H9 (cell line): ENCODE results near the gene DUOX1. TPM values are rescaled to one million over a fixed set of nuclear protein-coding genes. Genes with fewer than 3 reads are reported as not detected.

Source experiments
- DNase-seq: peaks from one replicate; pipeline ENCODE4 v3.0.0-alpha.2; 2017
- H2AFZ ChIP-seq: one replicate; pipeline ENCODE4 v1.6.1; 2013; ENCODE audit warnings: mild to moderate bottlenecking, low read length, control low read depth, moderate library complexity
- H2AK5ac ChIP-seq: 2 replicates; pipeline ENCODE4 v1.6.1; 2013; ENCODE audit warnings: low read length, control low read depth, mixed read lengths; ENCODE audit not compliant: insufficient read length
- H2BK120ac ChIP-seq: one replicate; pipeline ENCODE4 v1.6.1; 2013; ENCODE audit warnings: low read depth, mild to moderate bottlenecking, low read length, control low read depth, inconsistent platforms; ENCODE audit not compliant: poor library complexity, severe bottlenecking
- H2BK12ac ChIP-seq: 2 replicates; pipeline ENCODE4 v1.6.1; 2013; ENCODE audit warnings: low read length, control low read depth, mixed read lengths, low read depth; ENCODE audit not compliant: insufficient read length
- H2BK15ac ChIP-seq: 2 replicates; pipeline ENCODE4 v1.6.1; 2013; ENCODE audit warnings: low read depth, low read length, control low read depth
- H2BK20ac ChIP-seq: one replicate; pipeline ENCODE4 v1.6.1; 2013; ENCODE audit warnings: low read depth, mild to moderate bottlenecking, low read length, control low read depth, inconsistent platforms; ENCODE audit not compliant: poor library complexity, severe bottlenecking
- H2BK5ac ChIP-seq: 2 replicates; pipeline ENCODE4 v1.6.1; 2013; ENCODE audit warnings: low read length, control low read depth, mixed read lengths; ENCODE audit not compliant: insufficient read length
- H3K14ac ChIP-seq: 2 replicates; pipeline ENCODE4 v1.6.1; 2013; ENCODE audit warnings: low read length, control low read depth; ENCODE audit not compliant: insufficient read depth
- H3K18ac ChIP-seq: 2 replicates; pipeline ENCODE4 v1.6.1; 2013; ENCODE audit warnings: low read depth, mild to moderate bottlenecking, mixed read lengths, low read length, control low read depth; ENCODE audit not compliant: insufficient read length
- H3K23ac ChIP-seq: 2 replicates; pipeline ENCODE4 v1.6.1; 2013; ENCODE audit warnings: low read length, control low read depth, mixed read lengths, low read depth; ENCODE audit not compliant: insufficient read length
- H3K23me2 ChIP-seq: 2 replicates; pipeline ENCODE4 v1.6.1; 2013; ENCODE audit warnings: low read depth, mild to moderate bottlenecking, mixed read lengths, low read length, control low read depth; ENCODE audit not compliant: insufficient read length, poor library complexity, severe bottlenecking
- H3K27ac ChIP-seq: 2 replicates; pipeline ENCODE4 v1.5.1; 2013; ENCODE audit warnings: low read length, control low read depth, mixed read lengths, low read depth; ENCODE audit not compliant: insufficient read length
- H3K27me3 ChIP-seq: 2 replicates; pipeline ENCODE4 v1.6.1; 2013; ENCODE audit warnings: low read length, control low read depth, inconsistent platforms; ENCODE audit not compliant: insufficient read depth
- H3K4ac ChIP-seq: 2 replicates; pipeline ENCODE4 v1.6.1; 2013; ENCODE audit warnings: low read depth, mild to moderate bottlenecking, control low read depth, inconsistent platforms, low read length, moderate library complexity
- H3K4me1 ChIP-seq: 2 replicates; pipeline ENCODE4 v1.6.1; 2013; ENCODE audit warnings: low read length, control low read depth, inconsistent platforms; ENCODE audit not compliant: insufficient read depth
- H3K4me2 ChIP-seq: 2 replicates; pipeline ENCODE4 v1.6.1; 2013; ENCODE audit warnings: low read length, control low read depth, mixed read lengths; ENCODE audit not compliant: insufficient read length, insufficient read depth
- H3K56ac ChIP-seq: 2 replicates; pipeline ENCODE4 v1.6.1; 2013; ENCODE audit warnings: low read depth, mild to moderate bottlenecking, mixed read lengths, low read length, control low read depth; ENCODE audit not compliant: insufficient read length
- H3K79me1 ChIP-seq: 2 replicates; pipeline ENCODE4 v1.6.1; 2013; ENCODE audit warnings: low read depth, mild to moderate bottlenecking, moderate library complexity, low read length, control low read depth, inconsistent platforms; ENCODE audit not compliant: insufficient read depth, poor library complexity, severe bottlenecking
- H3K79me2 ChIP-seq: 2 replicates; pipeline ENCODE4 v1.6.1; 2013; ENCODE audit warnings: low read length, control low read depth, inconsistent platforms; ENCODE audit not compliant: insufficient read depth
- H3K9ac ChIP-seq: 2 replicates; pipeline ENCODE4 v1.6.1; 2013; ENCODE audit warnings: low read length, control low read depth, mixed read lengths; ENCODE audit not compliant: insufficient read length; ENCODE audit errors: extremely low read depth
- H3K9me3 ChIP-seq: one replicate; pipeline ENCODE4 v1.6.1; 2013; ENCODE audit warnings: low read depth, low read length, inconsistent platforms; ENCODE audit not compliant: control insufficient read depth
- H3T11ph ChIP-seq: one replicate; pipeline ENCODE4 v1.6.1; 2013; ENCODE audit warnings: mild to moderate bottlenecking, low read length, control low read depth, inconsistent platforms
- H4K20me1 ChIP-seq: one replicate; pipeline ENCODE4 v1.6.1; 2013; ENCODE audit not compliant: control insufficient read depth, insufficient read length, insufficient read depth
- H4K5ac ChIP-seq: 2 replicates; pipeline ENCODE4 v1.6.1; 2013; ENCODE audit warnings: low read depth, mild to moderate bottlenecking, mixed read lengths, low read length, control low read depth; ENCODE audit not compliant: insufficient read length
- H4K8ac ChIP-seq: replicated peaks from 2 replicates; pipeline ENCODE4 v1.6.1; 2013; ENCODE audit warnings: low read length, control low read depth, mixed read lengths, low read depth; ENCODE audit not compliant: insufficient read length
- H4K91ac ChIP-seq: 2 replicates; pipeline ENCODE4 v1.6.1; 2013; ENCODE audit warnings: low read depth, mild to moderate bottlenecking, moderate library complexity, mixed read lengths, low read length, control low read depth; ENCODE audit not compliant: insufficient read length
- H3K27ac Mint-ChIP-seq, 3 experiments: 2 replicates in 2 of 3; 3 replicates in 1 of 3; pipeline ENCODE4 v1.8.0; 2020 to 2021; ENCODE audit warnings: mixed read lengths in 3 of 3, mild to moderate bottlenecking in 1 of 3, moderate library complexity in 1 of 3
- H3K27me3 Mint-ChIP-seq: 2 replicates; pipeline ENCODE4 v1.8.0; 2021; ENCODE audit warnings: low read depth, mild to moderate bottlenecking, moderate library complexity, mixed read lengths
- H3K36me3 Mint-ChIP-seq, 3 experiments: 2 replicates in 2 of 3; 3 replicates in 1 of 3; pipeline ENCODE4 v1.8.0; 2020 to 2021; ENCODE audit warnings: low read depth in 3 of 3, mixed read lengths in 3 of 3; ENCODE audit not compliant: insufficient read depth in 1 of 3
- H3K4me1 Mint-ChIP-seq, 2 experiments: 2 replicates each; pipeline ENCODE4 v1.8.0; 2020; ENCODE audit warnings: mixed read lengths in 2 of 2
- H3K4me3 Mint-ChIP-seq, 2 experiments: 2 replicates in 1 of 2; 3 replicates in 1 of 2; pipeline ENCODE4 v1.8.0; 2020 to 2021; ENCODE audit warnings: mild to moderate bottlenecking in 2 of 2, mixed read lengths in 2 of 2, moderate library complexity in 1 of 2
- H3K9me3 Mint-ChIP-seq, 2 experiments: 2 replicates in 1 of 2; 3 replicates in 1 of 2; pipeline ENCODE4 v1.8.0; 2020; ENCODE audit warnings: mild to moderate bottlenecking in 2 of 2, mixed read lengths in 2 of 2, moderate library complexity in 1 of 2
- WGBS: extraction: QIAGEN DNeasy Blood & Tissue Kit; methylation state at CpG from one replicate; pipeline ENCODE4 v1.1.7; 2013; ENCODE audit warnings: missing lambda C conversion rate, low lambda C conversion rate, mixed read lengths; ENCODE audit not compliant: insufficient read length; ENCODE audit errors: extremely low coverage; 5-methylcytosine and 5-hydroxymethylcytosine counted together
- total RNA-seq: library from RNA; stranded (reverse); gene quantifications from 2 replicates; pipeline ENCODE4 v1.2.1, GENCODE V29; 2021
- TF ChIP-seq, protein P1 (sequence below): fragments of 200-600 bp; sonication (generic); conservative IDR thresholded peaks from 3 replicates; pipeline ENCODE4 v1.8.0; 2021; ENCODE audit warnings: antibody characterized with exemption, mild to moderate bottlenecking

The DUOX1 gene
- total RNA-seq, 1 experiment from 2014 or later = 2.6 TPM

DNA sequence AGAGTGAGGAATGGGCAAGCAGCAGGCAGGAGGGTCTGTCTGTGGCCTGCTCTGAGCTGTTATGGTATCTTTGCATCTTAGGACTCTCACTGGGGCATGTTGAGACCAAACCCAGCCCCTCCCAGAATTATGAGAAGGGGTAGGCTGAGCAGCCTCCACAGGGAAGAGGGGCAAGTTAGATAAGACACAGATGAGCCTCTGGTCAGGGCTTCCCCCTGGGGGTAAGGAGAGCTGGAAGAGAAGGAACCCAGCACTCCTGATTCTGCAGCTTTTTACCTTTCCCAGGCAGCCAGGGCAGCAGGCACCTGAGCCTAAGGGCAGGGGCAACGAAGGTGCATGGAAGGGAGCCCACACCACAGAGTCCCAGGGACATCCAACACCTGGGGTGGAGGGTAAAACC lies 19.3 kb downstream of the DUOX1 start:
- no peak overlapping the region for H2BK15ac ChIP-seq
- peaks cover 32% of the 10 kb centered on the region for H3K27me3 Mint-ChIP-seq
- no peak overlapping the region for H4K91ac ChIP-seq
- H3K79me2 ChIP-seq = no peaks in the 10 kb centered on the region
- H4K20me1 ChIP-seq = no peaks in the 10 kb centered on the region
- H3K4me2 ChIP-seq = no peak overlapping the region
- no peaks in the 10 kb centered on the region for H3K23me2 ChIP-seq
- no peak overlapping the region for H3K56ac ChIP-seq
- H3K27me3 ChIP-seq = no peaks in the 10 kb centered on the region
- no peak overlapping the region for H3K27ac ChIP-seq
- no peak overlapping the region for H2BK20ac ChIP-seq
- H3K27ac Mint-ChIP-seq = no peak overlapping the region; a peak in 1 of 7 replicates
- H3K4me1 Mint-ChIP-seq = peaks cover 5 to 7% of the 10 kb centered on the region in 2 experiments; a peak in 3 of 4 replicates
- no peaks in the 10 kb centered on the region for H3K9me3 Mint-ChIP-seq
- H3K9ac ChIP-seq = no peak overlapping the region
- no peak overlapping the region for H3K23ac ChIP-seq
- H2BK12ac ChIP-seq = no peak overlapping the region
- no peak overlapping the region for H3K14ac ChIP-seq
- no peaks in the 10 kb centered on the region for H3K79me1 ChIP-seq
- H2BK120ac ChIP-seq = no peak overlapping the region
- TF ChIP-seq, protein P1, sequence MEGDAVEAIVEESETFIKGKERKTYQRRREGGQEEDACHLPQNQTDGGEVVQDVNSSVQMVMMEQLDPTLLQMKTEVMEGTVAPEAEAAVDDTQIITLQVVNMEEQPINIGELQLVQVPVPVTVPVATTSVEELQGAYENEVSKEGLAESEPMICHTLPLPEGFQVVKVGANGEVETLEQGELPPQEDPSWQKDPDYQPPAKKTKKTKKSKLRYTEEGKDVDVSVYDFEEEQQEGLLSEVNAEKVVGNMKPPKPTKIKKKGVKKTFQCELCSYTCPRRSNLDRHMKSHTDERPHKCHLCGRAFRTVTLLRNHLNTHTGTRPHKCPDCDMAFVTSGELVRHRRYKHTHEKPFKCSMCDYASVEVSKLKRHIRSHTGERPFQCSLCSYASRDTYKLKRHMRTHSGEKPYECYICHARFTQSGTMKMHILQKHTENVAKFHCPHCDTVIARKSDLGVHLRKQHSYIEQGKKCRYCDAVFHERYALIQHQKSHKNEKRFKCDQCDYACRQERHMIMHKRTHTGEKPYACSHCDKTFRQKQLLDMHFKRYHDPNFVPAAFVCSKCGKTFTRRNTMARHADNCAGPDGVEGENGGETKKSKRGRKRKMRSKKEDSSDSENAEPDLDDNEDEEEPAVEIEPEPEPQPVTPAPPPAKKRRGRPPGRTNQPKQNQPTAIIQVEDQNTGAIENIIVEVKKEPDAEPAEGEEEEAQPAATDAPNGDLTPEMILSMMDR = no peak
- no CpG with 5 or more reads among the region's 1 CpG for WGBS
- H4K8ac ChIP-seq = no peak overlapping the region
- H2AK5ac ChIP-seq = no peak overlapping the region
- H2BK5ac ChIP-seq = no peak overlapping the region
- H2AFZ ChIP-seq = no peak overlapping the region
- H3K4me1 ChIP-seq = no peaks in the 10 kb centered on the region
- H3K4me3 Mint-ChIP-seq = no peak overlapping the region
- no peak for DNase-seq
- no peak overlapping the region for H4K5ac ChIP-seq
- H3T11ph ChIP-seq = no peak overlapping the region
- H3K4ac ChIP-seq = no peak overlapping the region
- H3K36me3 Mint-ChIP-seq = no peaks in the 10 kb centered on the region
- no peaks in the 10 kb centered on the region for H3K9me3 ChIP-seq
- H3K18ac ChIP-seq = no peak overlapping the region
